GM19455 (cell line): ENCODE data around the gene TBC1D10A.

ENCODE experiments used
- ATAC-seq: cut with Tn5 transposase; IDR thresholded peaks from one replicate; pipeline ENCODE4 v1.9.1; 2021; ENCODE audit not compliant: unreplicated experiment

Gene TBC1D10A, protein sequence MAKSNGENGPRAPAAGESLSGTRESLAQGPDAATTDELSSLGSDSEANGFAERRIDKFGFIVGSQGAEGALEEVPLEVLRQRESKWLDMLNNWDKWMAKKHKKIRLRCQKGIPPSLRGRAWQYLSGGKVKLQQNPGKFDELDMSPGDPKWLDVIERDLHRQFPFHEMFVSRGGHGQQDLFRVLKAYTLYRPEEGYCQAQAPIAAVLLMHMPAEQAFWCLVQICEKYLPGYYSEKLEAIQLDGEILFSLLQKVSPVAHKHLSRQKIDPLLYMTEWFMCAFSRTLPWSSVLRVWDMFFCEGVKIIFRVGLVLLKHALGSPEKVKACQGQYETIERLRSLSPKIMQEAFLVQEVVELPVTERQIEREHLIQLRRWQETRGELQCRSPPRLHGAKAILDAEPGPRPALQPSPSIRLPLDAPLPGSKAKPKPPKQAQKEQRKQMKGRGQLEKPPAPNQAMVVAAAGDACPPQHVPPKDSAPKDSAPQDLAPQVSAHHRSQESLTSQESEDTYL

DNA sequence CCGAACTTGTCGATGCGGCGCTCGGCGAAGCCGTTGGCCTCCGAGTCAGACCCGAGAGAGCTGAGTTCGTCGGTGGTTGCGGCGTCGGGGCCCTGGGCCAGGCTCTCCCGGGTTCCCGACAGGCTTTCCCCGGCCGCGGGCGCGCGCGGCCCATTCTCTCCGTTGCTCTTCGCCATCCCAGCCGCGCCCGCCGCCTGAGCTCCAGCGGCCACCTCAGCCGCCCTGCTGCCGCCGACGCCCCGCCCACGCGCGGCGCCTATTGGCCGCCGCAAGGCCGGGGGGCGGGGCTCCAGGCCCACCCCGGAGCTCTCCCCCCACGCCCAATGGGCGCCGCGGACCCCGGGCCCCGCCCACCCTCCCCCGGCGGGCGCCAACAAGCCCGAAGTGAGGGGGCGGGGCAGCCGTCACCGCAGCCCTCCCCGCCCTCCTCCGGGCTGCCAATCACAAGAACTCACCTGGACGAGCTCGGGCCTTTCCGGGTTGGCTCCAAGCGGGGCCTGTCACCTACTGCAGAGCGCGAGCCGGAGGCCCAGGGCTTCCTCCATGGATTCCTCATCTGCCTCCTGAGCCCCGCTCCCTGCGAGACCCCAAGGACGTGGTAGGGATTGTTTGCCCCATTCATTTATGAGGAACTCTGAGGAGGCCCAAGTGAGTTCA is at the start of gene TBC1D10A:
Gene TBC1D10A (minus strand): TSS at position 236 of the 657 bp plus-strand sequence. CDS start 60 bp downstream, at position 176.
- peak; percentile 79 for ATAC-seq

DNA sequence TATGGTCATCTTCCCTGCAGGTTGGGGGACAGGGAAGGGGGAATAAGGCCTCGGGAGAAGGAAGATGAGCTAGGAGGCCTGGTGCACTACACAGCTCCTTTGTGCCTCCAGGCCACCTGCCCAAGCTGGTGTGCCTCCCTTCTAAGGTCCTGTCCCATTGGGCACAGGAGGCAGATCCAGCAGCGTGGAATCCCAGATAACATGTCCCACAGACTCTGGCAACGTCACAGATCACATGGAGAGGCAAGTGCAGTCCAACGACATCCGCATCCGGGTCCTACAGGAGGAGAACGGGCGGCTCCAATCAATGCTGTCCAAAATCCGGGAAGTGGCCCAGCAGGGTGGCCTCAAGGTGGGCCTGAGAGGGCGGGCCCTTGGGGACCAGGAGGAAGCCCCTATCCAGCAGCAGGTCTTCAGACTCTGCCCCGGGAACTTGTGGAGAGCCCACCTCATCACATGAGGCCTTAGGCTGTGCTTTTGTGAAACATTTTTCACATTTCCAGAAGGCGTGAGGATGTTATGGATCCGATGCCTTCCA is 48.6 kb upstream of the TBC1D10A start:
- no peak for ATAC-seq

DNA sequence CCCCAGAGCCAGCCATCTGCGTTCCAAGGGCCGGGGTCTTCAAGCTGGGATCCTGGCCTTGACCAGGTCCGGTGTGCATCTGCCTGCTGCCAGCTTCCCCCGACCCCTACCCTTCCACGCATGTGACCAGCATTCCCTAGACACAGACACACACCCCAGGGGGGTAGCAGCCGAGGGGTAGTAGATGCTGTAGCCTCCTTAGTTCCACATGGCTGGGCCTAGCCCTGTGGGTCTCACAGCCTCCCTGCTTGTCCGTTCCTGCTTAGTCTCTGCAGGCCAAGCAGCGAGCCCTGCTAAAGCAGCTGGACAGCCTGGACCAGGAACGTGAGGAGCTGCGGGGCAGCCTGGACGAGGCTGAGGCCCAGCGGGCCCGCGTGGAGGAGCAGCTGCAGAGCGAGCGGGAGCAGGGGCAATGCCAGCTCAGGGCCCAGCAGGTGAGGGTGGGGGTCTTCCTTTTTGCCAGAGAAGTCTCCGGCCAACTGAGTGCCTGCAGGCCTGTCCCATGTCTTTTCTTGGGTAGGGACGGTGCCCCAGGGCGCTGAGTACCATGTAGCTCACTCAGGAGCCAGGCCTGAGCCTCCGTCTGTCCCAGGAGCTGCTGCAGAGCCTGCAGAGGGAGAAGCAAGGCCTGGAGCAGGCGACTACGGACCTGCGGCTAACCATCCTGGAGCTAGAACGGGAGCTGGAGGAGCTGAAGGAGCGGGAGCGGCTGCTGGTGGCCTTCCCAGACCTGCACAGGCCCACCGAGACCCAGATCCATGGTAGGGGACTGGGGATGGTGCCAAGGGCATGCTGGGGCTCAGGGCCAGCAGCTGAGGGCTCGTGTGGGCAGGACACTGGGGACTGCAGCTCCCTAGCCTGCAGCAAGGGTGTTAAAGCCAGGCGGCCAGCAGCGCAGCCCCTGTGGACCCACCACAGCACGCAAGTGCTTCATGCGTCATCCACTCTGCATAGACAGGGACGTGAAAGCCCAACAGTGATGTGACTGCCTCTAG is 46.9 kb upstream of the TBC1D10A start:
- ATAC-seq, result no peak

DNA sequence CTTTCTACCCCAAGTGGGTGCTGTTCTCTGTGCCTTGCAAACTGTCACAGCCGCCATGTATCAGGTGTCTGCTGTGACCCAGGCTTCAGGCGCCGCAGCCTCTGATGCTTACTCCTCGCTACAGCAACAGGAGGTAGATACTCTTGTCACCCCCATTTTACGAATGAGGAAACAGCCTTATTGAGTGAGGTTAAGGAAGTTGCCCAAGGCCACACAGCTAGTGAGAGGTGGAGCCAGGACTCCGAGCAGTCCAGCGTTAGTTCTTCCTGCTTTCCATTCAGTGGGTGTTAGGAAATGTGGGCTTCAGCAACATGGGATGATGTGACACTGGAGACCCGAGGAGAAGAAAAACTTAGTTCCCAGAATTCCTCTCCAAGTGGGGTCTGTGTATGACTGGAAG is 46.2 kb upstream of the TBC1D10A start:
- no peak for ATAC-seq

DNA sequence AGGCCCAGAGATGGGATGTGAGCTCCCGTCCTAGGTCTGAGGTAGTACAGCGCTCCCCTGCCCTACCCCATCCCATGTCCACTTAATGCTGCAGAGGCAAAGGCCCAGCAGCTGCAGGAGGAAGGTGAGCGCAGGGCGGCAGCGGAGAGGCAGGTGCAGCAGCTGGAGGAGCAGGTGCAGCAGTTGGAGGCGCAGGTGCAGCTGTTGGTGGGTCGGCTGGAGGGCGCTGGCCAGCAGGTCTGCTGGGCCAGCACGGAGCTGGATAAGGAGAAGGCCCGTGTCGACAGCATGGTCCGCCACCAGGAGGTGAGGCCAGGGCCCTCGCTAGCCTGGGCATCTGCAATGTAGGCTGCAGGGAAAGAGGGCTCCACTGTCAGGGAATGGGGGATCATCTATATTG is 45.2 kb upstream of the TBC1D10A start:
- no peak for ATAC-seq

DNA sequence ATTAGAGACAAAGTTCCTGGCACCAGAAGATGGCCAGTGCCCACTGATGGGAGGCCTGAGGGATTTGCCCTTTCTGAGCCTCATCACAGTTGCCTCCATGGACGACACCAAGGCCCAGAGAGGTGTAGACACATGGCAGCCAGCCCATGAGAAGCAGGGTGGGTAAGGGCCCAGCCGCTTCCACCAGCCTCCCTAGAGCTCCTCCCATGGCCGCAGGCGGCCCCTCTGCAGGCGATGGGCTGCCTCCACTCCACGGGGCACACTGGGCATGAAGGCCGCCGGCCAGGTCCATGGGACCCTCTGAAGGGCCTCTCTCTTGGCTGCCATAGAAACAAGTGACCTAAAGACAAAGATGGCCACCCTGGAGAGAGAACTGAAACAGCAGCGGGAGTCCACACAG is 44.6 kb upstream of the TBC1D10A start:
- ATAC-seq, result no peak

DNA sequence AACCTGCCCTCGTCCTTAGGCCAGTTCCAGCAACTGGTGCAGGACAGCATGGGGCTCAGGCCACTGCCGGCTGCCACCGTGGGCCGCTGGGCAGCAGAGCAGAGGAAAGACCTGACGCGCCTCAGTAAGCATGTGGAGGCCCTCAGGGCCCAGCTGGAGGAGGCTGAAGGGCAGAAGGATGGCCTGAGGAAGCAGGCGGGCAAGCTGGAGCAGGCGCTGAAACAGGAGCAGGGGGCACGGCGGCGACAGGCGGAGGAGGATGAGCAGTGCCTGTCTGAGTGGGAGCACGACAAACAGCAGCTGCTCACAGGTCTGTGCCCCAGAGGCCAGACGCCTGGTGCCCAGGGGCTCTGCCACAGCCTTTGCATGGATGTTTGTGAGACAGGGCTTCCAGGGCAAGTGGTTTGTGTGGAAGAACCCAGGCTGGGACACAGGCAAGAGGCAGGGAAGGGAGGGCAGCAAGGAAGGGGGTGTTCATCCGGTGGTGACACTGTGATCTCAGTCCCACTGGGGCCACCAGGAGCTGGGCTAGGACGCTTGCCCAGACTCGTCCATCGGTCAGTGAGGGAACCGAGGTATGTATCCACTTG is 44.0 kb upstream of the TBC1D10A start:
- ATAC-seq, result no peak

DNA sequence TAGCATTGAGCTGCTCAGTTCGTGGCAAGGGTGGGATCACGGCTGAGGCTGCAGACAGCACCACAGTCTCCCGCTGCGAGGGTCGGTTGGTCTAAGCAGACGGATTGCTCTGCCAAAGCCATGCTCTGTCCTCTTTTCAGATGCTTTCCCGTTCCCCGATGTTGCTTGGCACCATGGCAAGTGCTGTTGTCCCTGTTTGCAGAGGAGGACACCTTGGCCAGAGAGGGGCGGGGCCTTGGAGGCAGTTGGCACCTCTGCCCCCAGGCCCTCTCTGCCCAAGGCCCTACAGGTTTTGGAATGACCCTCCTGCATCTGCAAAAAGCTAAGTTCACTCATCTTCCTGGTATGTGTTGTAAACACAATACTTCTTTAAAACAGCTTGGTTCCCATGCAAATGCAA is 41.7 kb upstream of the TBC1D10A start:
- no peak for ATAC-seq

DNA sequence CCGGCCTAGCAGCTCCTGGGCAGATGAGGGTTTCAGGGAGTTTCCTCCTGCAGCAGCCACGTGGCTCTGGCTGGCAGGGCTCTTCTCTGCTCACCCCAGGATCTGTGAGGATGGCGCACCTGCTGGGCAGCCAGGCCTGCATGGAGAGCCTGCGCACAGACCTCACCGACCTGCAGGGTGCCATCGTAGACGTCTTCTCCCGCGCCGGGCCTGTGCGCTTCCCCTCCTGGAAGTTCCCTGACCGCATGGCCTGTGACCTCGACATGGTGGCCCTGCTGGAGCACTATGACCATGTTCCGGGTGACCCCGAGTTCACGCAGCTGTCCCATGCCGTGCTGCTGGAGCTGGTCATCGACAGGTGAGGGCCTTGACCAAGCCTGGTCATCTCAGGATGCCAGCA is 39.1 kb upstream of the TBC1D10A start:
- ATAC-seq, result no peak

DNA sequence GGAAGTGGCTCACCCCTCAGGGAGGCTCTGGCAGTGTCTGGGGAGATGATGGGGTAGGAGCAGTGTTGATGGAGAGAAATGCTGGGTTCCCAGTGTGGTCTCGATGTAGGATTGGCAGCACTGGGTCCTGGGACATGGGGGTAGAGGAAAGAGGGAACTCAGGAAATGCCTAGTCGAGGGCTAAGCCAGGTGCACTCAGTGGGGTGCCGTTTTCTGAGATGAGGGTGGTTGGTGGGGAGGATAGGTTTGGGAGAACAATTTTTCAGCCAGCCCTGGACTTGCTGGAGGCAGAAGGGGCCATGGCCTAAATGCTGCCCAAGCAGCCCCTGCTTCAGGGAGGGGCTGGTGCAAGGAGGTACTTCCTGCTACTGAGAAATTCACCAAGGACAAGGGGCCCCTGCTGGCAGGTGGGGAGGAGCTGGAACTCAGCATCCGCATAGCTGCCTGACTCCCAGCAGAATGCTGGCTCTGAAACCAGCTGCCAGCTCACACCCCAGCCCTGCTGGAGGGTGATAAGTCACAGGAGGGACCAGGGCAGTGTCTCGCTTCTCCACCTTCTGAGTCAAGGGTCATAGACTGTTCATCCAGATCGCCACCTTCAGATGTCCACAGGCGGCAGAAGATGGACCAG is 36.0 kb upstream of the TBC1D10A start:
- ATAC-seq, result no peak

DNA sequence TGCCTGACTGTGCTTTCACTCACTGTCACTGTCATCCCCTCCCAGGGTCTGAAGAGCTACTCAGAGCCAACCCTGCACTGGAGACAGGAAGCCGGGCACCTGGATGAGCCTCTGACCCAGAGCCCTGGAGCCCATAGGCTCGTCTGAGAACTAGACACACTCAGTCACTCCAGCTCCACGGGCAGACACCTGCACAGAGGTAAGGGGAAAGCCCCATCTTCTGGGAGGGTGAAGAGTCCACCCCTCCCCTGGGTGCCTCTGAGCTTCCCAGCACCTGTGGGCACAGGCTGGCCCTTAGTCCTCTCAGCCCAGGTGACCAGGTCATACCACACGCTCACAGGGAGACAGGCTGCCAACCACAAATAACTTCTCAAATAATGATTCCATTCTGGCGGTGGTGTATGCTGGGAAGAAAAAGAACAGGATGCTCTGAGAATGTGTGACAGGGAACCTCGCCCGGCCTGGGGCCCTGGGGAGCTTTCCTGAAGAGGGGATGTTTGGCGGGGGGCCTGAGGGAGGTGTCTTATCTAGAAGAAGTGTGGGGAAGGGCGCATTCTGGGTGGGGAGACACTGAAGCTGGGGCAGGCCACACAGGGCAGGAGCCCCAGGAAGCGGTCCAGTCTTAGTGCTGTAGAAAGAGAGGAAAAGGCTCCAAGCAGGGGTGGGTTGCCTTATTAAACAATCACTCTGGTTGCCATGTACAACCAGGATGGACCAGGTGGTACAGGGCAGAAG is 35.3 kb upstream of the TBC1D10A start:
- no peak for ATAC-seq

DNA sequence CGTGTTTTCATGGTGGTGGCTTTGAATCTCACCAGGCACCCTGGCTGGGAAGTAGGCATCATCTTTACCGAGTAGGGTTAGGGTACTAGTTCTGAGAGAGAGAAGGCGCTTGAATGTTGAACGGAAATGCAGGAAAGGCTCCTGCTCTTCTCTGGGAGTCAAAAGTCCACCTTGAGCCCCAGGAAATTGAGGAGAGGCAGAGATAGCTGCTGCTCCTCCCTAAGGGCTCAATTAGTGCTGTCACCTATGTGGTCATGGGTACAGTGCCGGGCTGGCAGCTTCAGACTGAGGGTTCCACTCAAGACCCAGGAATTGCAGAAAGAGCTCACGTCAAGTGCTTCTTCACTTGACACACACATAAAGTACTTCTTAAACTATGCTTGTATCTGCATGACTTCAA is 31.8 kb upstream of the TBC1D10A start:
- no peak for ATAC-seq

DNA sequence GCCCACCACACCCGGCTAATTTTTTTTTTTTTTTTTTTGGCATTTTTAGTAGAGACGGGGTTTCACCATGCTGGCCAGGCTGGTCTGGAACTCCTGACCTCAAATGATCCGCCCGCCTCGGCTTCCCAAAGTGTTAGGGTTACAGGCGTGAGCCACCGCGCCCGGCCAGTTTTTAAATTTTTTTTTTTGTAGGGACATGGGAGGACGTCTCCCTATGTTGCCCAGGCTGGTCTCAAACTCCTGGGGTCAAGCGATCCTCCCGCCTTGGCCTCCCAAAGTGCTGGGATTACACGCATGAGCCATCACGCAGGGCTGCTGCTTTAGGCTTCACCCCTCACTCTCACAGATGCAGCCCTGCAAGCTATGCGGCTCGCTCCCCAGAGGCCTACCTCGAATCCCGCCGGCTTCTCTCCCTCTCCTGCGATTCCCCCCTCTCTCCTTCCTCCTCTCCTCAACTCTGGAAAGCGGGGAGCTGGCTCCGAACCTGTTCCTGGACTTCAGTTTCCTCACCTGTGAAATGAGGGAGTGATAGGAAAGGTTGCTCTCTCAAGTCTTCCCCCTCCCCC is 31.0 kb upstream of the TBC1D10A start:
- no peak for ATAC-seq

DNA sequence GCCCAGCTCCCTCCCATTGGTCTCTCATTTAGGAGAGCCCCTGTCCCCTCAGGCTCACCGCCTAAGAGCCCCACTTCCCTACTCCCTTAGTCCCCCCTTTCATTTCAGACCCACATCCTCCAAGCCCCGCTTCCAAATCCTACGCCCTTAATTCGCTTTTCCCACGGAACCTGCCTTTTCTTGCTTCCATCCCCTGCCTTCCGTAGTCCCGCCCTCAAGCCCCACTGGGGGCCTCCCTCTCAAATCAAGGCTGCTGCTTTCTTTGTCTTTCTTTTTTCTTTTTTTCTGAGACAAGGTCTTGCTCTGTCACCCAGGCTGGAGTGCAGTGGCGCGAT is 30.5 kb upstream of the TBC1D10A start:
- ATAC-seq, result no peak

DNA sequence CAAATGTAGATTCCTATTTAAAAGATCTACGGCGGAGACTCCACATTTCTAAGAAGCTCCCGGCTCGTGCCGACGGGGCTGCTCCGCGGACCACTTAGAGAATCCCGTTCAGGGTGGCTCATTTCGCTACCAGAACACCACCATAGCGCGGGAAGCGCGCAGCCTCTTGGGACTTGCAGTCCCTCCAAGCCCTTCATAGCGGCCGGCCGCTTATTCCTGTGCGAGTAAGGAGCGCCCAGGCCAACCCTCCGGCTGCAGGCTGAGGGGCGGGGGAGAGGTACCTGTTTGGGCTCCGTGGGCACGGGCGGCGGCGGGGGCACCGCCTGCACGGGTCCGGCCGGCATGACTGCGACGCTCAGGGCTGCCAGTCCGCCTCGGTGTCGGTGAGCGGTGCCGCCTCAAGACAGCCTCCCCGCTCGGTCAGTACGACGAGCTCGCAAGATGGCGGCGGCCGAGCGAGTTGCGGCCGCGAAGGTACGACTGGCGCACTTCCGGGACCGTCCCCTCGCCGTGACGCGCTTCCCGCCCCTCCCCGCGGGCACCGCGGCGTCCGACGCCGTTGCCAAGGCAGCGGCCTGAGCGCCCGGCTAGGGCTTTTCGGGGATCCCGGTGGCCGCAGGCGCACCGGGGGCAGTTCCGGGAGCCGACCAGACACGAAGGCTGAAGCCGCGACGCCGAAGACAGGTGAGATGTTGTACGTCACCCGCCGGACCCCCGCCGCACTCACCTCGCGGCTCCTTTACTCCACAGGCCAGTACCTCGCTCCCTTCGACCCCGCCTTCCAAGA is 29.9 kb upstream of the TBC1D10A start, which contains the start of the genes CCDC157 and SF3A1:
Gene CCDC157 (plus strand): TSS at position 559 of the 787 bp plus-strand sequence. CDS start 8,994 bp downstream, outside the sequence.
Gene SF3A1 (minus strand): TSS at position 446 of the 787 bp plus-strand sequence. CDS start 102 bp downstream, at position 344.
- ATAC-seq, result peak; percentile 89

DNA sequence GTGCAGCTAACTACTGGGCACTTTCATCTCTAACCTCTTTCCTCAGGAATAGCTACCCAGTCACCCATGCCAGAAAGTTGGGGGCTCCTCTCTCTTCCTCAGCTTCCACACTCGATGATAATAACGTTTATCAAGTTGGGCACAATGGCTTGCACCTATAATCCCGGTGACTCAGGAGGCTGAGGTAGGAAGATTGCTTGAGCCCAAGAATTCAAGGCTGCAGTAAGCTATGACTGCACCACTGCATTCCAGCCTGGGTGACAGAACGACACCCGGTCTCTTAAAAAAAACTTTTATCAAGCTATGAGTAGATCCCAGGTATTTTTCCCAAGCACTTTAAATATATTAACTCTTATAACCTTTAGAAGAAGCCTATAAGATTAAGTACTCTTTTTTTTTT is 27.9 kb upstream of the TBC1D10A start:
- ATAC-seq, result no peak

DNA sequence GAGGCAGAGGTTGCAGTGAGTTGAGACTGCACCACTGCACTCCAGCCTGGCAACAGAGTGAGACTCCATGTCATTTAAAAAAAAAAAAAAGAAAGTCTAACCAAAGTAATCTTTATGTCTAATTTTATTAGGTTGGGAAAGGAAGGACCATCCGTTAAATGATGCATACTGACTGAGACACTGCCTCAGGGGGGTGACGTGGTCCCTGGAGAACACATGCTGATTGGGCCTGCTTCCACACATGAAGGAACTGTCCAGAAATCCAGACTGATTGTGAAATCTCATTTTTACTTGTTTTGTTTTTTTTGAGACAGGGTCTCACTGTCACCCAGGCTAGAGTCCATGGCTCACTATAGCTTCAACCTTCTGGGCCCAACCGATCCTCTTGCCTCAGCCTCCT is 24.5 kb upstream of the TBC1D10A start:
- ATAC-seq, result no peak

DNA sequence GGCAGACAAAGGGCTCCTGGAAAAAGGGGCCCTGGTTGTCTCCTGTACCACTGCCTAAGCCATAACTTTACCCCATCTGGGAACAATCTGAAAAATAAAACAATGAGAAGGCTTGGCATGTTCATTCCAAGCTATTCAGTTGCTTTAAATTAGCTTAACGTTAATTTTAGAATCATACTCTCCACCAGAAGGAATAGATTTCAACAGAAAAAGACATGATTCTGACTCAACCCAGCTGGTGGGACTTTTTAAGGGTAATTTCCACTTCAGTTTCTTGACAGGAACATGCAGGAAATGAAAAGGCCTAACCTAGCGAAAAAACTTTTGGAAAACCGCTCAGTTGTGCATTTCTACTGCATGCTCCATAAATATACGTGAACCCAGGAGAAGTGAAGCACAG is 22.1 kb upstream of the TBC1D10A start:
- ATAC-seq, result no peak
